SJSA1 (cell line): Measurements from ENCODE around the gene PTPA. TPM values are rescaled to one million over a fixed set of nuclear protein-coding genes. Genes with fewer than 3 reads are reported as not detected.

Experiments
- DNase-seq, 2 experiments: peaks; one replicate each; pipeline ENCODE4 v3.0.0-alpha.2; 2015 to 2020; ENCODE audit warnings: low spot score in 2 of 2, low read depth in 1 of 2
- H3K27ac ChIP-seq: fragments of 250-450 bp; sonication (Bioruptor Pico); 2 replicates; pipeline ENCODE4 v1.5.1; 2020; ENCODE audit warnings: mild to moderate bottlenecking, moderate library complexity
- H3K27me3 ChIP-seq: fragments of 250-450 bp; sonication (Bioruptor Pico); replicated peaks from 2 replicates; pipeline ENCODE4 v1.5.1; 2020; ENCODE audit warnings: mild to moderate bottlenecking, moderate library complexity
- H3K36me3 ChIP-seq: fragments of 250-450 bp; sonication (Bioruptor Pico); 2 replicates; pipeline ENCODE4 v1.5.1; 2020; ENCODE audit warnings: mild to moderate bottlenecking
- H3K4me1 ChIP-seq: fragments of 250-450 bp; sonication (Bioruptor Pico); replicated peaks from 2 replicates; pipeline ENCODE4 v1.6.1; 2021; ENCODE audit warnings: mild to moderate bottlenecking
- H3K4me3 ChIP-seq: fragments of 250-450 bp; sonication (Bioruptor Pico); 2 replicates; pipeline ENCODE4 v1.5.1; 2020; ENCODE audit warnings: mild to moderate bottlenecking
- H3K9me3 ChIP-seq: fragments of 250-450 bp; sonication (Bioruptor Pico); replicated peaks from 2 replicates; pipeline ENCODE4 v1.5.1; 2020; ENCODE audit warnings: mild to moderate bottlenecking
- total RNA-seq: library from RNA; depleted of rRNA; stranded (reverse); fragments of >200 nt; shearing (Covaris generic); gene quantifications from 2 replicates; pipeline ENCODE4 v1.2.3, GENCODE V29; 2014

Gene PTPA
- total RNA-seq, 1 experiment from 2014 or later = 93.3 TPM

- no peaks in the 10 kb centered on the region for H3K27me3 ChIP-seq
- peaks cover 59% of the 10 kb centered on the region for H3K4me1 ChIP-seq
- H3K9me3 ChIP-seq = no peaks in the 10 kb centered on the region
- H3K36me3 ChIP-seq = peaks cover 55% of the 10 kb centered on the region
- H3K4me3 ChIP-seq = peak overlapping the region; percentile 29
- DNase-seq = peak; percentile 97 to 98
- H3K27ac ChIP-seq = peak overlapping the region; percentile 99
Measured at GRCh38 chr9:129139993-129140396, 28.8 kb downstream of the PTPA start.

- peaks cover 64% of the 10 kb centered on the region for H3K4me1 ChIP-seq
- peaks cover 54% of the 10 kb centered on the region for H3K36me3 ChIP-seq
- no peaks in the 10 kb centered on the region for H3K9me3 ChIP-seq
- H3K27ac ChIP-seq = peak overlapping the region; percentile 99
- no peaks in the 10 kb centered on the region for H3K27me3 ChIP-seq
- peak overlapping the region; percentile 29 for H3K4me3 ChIP-seq
- no peak for DNase-seq
Measured at GRCh38 chr9:129140397-129141065, 29.3 kb downstream of the PTPA start.

GRCh38 chr9:129141066-129142041 is 30.1 kb downstream of the PTPA start:
- Histone ChIP-seq H3K27ac (peak overlapping the region; percentile 99), H3K27me3 (no peaks in the 10 kb centered on the region), H3K9me3 (no peaks in the 10 kb centered on the region), H3K4me1 (peaks cover 72% of the 10 kb centered on the region), H3K4me3 (no peak overlapping the region), H3K36me3 (peaks cover 51% of the 10 kb centered on the region)
- peak; percentile 71 to 73 for DNase-seq

- no peak for DNase-seq
- no peak overlapping the region for H3K4me3 ChIP-seq
- peaks cover 80% of the 10 kb centered on the region for H3K4me1 ChIP-seq
- H3K27me3 ChIP-seq = no peaks in the 10 kb centered on the region
- H3K9me3 ChIP-seq = no peaks in the 10 kb centered on the region
- no peak overlapping the region for H3K27ac ChIP-seq
- peaks cover 47% of the 10 kb centered on the region for H3K36me3 ChIP-seq
Measured at GRCh38 chr9:129142138-129142935, 31.1 kb downstream of the PTPA start.

- no peaks in the 10 kb centered on the region for H3K9me3 ChIP-seq
- peaks cover 41% of the 10 kb centered on the region for H3K36me3 ChIP-seq
- peaks cover 78% of the 10 kb centered on the region for H3K4me1 ChIP-seq
- no peak overlapping the region for H3K27ac ChIP-seq
- no peaks in the 10 kb centered on the region for H3K27me3 ChIP-seq
- H3K4me3 ChIP-seq = no peak overlapping the region
- peak; percentile 83 for DNase-seq
Measured at GRCh38 chr9:129143031-129143927, 32.1 kb downstream of the PTPA start.

GRCh38 chr9:129145316-129145715 is 34.1 kb downstream of the PTPA start:
- no peaks in the 10 kb centered on the region for H3K9me3 ChIP-seq
- peaks cover 42% of the 10 kb centered on the region for H3K36me3 ChIP-seq
- DNase-seq = no peak
- H3K27me3 ChIP-seq = no peaks in the 10 kb centered on the region
- peaks cover 60% of the 10 kb centered on the region for H3K4me1 ChIP-seq
- peak overlapping the region; percentile 58 for H3K27ac ChIP-seq
- no peak overlapping the region for H3K4me3 ChIP-seq

GRCh38 chr9:129145841-129146292 is 34.7 kb downstream of the PTPA start:
- Histone ChIP-seq H3K9me3 (no peaks in the 10 kb centered on the region), H3K4me3 (no peak overlapping the region), H3K36me3 (peaks cover 42% of the 10 kb centered on the region), H3K27me3 (no peaks in the 10 kb centered on the region), H3K4me1 (peaks cover 55% of the 10 kb centered on the region), H3K27ac (peak overlapping the region; percentile 58)
- DNase-seq = peak; percentile 65 to 68

GRCh38 chr9:129146441-129146941 is 35.3 kb downstream of the PTPA start:
- peaks cover 49% of the 10 kb centered on the region for H3K4me1 ChIP-seq
- DNase-seq = no peak

GRCh38 chr9:129148463-129149204 is 37.4 kb downstream of the PTPA start:
- DNase-seq = no peak
- Histone ChIP-seq H3K27me3 (no peaks in the 10 kb centered on the region), H3K9me3 (no peaks in the 10 kb centered on the region), H3K36me3 (peaks cover 25% of the 10 kb centered on the region), H3K27ac (no peak overlapping the region), H3K4me1 (peaks cover 28% of the 10 kb centered on the region), H3K4me3 (no peak overlapping the region)

More at GRCh38 chr9:129146441-129146941, 35.3 kb downstream of the PTPA start:
- no peaks in the 10 kb centered on the region for H3K9me3 ChIP-seq
- H3K27me3 ChIP-seq = no peaks in the 10 kb centered on the region
- H3K36me3 ChIP-seq = peaks cover 42% of the 10 kb centered on the region
- no peak overlapping the region for H3K4me3 ChIP-seq
- H3K27ac ChIP-seq = peak overlapping the region; percentile 58

GRCh38 chr9:129149442-129149841 is 38.2 kb downstream of the PTPA start:
- Histone ChIP-seq H3K4me3 (no peak overlapping the region), H3K9me3 (no peaks in the 10 kb centered on the region), H3K36me3 (peaks cover 18% of the 10 kb centered on the region), H3K27ac (no peak overlapping the region), H3K27me3 (no peaks in the 10 kb centered on the region), H3K4me1 (peaks cover 25% of the 10 kb centered on the region)
- no peak for DNase-seq

- peaks cover 21% of the 10 kb centered on the region for H3K4me1 ChIP-seq
- H3K36me3 ChIP-seq = peaks cover 18% of the 10 kb centered on the region
- no peak for DNase-seq
- no peak overlapping the region for H3K4me3 ChIP-seq
- H3K9me3 ChIP-seq = no peaks in the 10 kb centered on the region
- no peaks in the 10 kb centered on the region for H3K27me3 ChIP-seq
- H3K27ac ChIP-seq = no peak overlapping the region
Measured at GRCh38 chr9:129150122-129150521, 38.9 kb downstream of the PTPA start.

GRCh38 chr9:129150672-129151211 is 39.5 kb downstream of the PTPA start:
- Histone ChIP-seq H3K4me3 (no peak overlapping the region), H3K27ac (no peak overlapping the region), H3K4me1 (peaks cover 14% of the 10 kb centered on the region), H3K9me3 (no peaks in the 10 kb centered on the region), H3K27me3 (no peaks in the 10 kb centered on the region), H3K36me3 (peaks cover 12% of the 10 kb centered on the region)
- DNase-seq = no peak
